GM21717 (cell line): ENCODE results near the gene TANK.
"Not testable (repeated sequence)": the region's sequence is repeated elsewhere in the genome, so short reads cannot be mapped to it uniquely, and the experiment has no call there.

ENCODE experiments used
- ATAC-seq: cut with Tn5 transposase; IDR thresholded peaks from one replicate; pipeline ENCODE4 v1.9.1; 2021; ENCODE audit warnings: mild to moderate bottlenecking, moderate library complexity; ENCODE audit not compliant: unreplicated experiment

Gene TANK

DNA sequence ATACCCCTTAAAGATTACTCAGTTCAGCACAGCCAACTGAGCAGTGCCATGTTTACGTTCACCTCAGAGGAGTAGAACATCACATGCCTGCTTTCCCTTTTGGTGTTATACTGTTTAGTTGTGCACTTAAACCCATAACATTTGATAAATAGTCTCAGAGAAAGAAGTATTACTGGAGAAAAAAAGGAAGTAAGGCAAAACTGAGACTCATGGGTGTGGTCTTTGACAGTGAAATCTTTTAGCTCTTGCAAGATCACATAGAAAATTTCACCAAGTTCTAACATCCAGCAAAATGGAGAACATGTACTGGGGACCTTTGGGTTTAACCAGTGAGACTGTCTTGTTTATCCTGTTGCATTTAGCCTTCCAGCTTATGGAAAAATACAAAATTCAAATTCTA, 5.6 kb downstream of the TANK start:
- ATAC-seq, result peak; percentile 20

GRCh38 chr2:161166538-161167409, 6.5 kb downstream of the TANK start:
- peak; percentile 87 for ATAC-seq

GRCh38 chr2:161169335-161169734, 9.1 kb downstream of the TANK start:
- ATAC-seq, result no peak

GRCh38 chr2:161170377-161170776, 10.1 kb downstream of the TANK start:
- ATAC-seq, result no peak

DNA sequence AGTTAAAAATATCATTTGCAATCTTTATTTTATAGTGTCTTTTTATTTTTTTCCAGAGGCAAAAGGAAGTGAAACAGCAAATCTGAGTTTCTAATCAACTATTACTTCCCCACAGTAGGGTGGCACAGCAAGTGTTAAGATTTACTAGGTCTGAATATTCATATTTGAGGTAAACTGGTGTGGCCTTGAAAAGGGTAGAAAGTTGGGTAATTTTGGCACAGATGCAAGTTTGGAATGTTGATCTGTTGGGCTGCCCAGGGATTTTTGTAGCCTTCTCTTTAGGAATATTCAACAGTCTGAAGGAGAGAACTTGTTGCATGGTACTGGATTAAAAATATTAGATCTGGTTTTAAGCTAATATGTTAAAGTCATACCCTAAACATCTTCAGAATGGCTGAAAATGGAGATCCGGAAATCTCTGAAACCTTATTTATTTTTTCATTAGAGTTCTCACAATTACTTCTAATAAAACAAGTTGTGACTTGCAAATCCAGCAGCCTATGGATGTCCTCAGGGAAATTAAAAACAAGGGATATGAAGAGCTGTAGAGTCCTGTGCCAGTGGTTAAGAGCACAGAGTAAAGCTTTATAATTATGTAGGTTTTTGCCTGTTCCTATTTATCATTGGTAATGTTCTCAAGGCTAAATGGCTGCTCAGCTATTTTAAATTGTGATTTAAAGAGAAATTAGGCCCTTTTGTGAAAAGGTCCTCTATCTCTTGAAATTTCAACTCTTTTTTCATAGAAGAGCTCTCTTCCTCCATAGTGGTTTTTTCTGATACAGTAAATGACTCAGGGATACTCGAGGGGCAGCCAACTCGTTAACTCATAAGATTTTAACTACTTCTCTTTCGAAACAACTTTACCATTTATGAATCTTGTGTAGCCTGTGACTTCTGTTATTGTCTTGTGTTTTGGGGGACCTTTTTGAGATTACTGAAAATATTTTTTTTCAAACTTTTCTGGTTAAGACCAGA, 11.0 kb downstream of the TANK start:
- no peak for ATAC-seq

DNA sequence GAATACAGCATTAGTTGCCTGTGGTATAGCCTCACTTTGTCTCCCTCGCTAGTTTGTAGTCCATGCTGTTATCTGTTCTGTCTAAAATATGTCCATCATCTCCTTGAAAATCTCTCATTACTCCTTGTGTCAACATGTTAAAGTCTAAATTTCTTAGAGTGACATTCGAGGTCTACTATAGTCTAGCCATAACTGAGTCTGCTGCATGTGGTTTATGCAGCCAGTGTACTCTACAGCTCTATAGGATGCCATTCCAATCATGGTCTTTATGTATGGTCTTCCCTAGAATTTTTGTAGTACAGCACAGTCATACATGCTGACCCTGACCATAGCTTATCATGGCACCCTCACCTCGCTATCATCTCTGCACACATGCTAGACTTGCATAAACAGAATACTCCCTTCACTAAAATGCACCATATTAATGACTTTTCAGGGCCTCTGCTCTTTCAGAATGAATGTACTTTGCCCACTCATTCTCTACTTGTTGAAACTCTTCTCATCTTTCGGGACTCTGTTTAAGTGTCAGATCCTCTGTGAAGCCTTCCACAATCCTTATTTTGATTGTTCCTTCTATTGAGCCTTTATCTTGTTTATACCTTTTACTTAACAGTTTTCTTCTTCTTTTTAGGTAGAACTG, 12.8 kb downstream of the TANK start:
- ATAC-seq, result peak; percentile 40

DNA sequence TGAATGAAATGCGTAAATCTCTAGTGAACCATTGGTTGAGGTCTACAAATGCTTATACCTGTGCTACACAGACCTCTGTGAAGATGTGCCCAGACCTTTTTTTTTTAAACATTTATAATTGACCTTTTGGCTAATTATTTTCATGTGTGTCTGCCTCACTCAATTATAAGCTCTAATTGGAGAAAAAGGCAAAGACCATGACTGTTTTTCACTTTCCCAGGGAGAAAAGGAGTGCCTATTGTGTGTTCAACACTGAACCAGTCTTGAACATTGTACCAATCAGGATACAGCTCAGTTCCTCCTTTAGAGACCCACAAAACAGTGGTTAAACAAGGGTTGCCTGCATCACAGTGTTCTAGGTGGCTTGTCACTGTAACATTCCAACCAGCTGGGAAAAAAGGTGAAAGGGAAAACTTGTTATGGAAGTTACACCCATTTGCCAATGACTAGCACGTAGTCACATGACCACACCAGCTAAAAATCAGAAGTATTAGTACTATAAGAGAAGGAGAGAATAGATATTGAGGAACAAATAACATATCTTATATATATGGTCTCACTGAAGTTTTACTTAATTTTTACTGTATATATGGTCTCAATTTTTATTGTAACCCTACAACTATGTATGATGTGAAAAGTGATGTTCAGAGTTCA, 13.4 kb downstream of the TANK start:
- ATAC-seq, result no peak

DNA sequence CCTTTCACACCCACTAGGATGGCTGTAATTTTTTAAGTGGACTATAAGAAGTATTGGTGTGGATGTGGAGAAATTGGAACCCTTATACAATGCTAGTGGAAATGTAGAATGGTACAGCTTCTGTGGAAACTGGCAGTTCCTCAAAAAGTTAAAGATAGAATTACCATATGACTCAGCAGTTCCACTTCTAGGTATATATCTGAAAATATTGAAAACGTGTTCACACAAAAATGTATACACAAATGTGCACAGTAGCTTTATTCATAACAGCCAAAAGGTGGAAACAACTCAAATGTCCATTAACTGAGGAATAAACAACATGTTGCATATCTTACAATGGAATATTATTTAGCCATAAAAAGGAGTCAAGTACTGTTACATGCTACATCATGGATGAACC, 17.7 kb downstream of the TANK start:
- no peak for ATAC-seq

DNA sequence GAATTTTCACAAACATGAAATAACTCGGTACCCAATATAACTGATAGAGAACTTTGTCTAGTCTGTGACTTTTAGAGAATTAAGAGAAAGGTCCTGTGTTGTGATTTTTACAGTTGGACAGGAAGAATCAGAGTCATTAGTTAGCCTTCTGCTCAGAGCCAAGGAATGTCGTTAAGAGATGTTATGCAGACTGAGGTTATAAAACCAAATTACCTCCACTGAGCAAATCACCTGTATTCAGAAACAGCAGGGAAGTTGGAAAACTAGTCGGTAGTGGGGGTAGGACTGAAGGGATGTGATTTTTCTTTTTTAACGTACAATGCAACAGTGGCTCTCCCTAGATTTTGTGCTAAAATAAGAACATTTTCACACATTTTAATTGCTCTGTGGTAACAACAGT, 18.5 kb downstream of the TANK start:
- ATAC-seq, result no peak

- no peak for ATAC-seq
These were observed 29.8 kb downstream of the TANK start for GRCh38 chr2:161190050-161190449.

DNA sequence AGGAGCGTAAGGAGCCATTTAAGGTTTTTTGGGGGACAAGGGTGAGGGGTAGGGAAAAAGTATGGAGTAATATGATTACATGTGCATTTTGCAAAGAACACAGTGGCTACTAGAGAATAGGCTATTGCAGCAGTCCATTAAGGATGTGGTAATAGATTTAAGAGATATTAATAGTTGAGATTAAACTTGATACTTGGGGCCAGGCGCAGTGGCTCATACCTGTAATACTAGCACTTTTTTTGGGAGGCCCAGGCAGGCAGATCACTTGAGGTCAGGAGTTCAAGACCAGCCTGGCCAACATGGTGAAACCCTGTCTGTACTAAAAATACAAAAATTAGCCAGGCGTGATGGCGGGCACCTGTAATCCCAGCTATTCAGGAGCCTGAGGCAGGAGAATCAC, 35.4 kb downstream of the TANK start:
- not testable (repeated sequence) for ATAC-seq

DNA sequence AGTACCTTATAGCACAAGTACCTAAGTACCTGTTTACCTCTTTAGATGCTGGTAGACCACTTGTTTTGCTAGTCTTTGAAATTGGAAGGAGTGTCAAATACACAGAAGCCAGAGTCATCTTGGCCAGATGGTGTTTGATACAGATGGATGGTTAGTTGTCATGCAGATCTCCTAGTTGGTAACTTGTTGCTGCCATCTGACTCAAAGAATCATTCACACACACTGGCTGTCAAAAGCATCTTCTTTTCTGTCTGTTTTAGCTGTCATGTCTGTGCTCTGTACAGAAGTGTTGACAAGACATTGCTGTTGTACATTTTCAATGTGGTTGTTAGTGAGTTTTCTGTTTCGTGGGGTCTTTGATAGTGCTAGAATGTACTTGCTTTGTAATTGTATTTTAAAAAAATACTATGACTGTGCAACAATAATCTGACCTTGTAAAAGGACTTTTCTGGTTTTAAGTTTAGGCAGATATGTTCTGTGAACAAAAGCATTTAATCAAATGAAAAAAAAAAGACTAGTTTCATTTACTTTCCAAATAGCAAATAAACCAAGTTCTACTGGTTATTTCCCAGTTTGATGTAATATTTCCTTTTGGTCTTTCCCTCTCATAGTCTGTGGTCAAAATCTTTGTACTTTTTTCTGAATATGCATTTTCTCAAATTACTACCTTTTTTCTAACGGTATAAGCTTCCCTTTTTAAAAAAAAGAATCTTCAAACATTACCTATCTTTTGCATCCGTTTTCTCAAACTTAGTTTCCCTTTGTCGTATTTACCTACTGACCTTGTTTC, 39.9 kb downstream of the TANK start:
- peak; percentile 75 for ATAC-seq

GRCh38 chr2:161204846-161205245, 44.6 kb downstream of the TANK start:
- ATAC-seq, result no peak

DNA sequence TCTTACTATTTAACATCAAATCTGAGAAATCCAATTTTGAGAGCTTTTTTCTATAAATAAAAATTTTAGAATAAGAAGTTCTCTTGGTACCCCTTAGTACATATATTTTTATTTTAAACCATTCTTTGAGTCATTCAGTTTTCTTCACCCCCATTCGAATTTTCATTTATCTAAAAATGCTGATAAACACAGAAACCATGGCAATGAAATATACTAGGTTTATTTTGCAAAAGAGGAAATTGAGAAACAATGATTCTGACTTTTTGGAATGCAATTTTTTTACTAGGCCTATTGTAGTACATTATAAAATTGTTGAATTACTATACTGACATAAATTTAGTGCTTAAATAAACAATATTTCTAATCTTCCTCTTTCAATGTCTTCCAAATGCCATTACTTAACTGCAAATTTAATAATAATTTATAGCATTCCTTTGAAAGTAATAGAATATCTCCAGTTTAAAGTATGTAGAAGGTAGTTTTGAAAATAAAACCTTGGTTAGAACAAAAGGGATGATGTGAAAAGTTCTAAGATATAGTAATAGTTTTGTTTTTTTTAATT, 46.3 kb downstream of the TANK start:
- no peak for ATAC-seq

GRCh38 chr2:161207941-161208340, 47.7 kb downstream of the TANK start:
- ATAC-seq, result no peak

- no peak for ATAC-seq
These were observed 48.4 kb downstream of the TANK start for GRCh38 chr2:161208527-161209139.

DNA sequence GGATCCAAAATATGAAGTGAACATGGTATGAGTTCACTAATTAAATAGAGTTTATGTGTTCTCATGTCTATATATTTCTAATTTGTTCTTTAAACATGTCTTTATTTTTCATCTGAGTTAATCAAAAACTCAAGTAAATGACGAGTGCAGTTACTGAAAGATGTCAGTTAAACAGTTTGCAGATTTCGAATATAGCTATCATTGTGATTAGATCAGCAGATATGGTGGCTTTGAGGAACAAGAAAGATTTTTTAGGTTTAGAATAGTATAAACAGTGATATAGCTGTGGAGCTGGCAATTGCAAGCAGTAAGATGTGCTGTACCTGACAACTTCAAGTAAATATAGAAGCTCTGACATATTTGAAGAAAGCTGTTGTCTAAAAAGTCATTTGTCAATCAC, 49.7 kb downstream of the TANK start:
- no peak for ATAC-seq

DNA sequence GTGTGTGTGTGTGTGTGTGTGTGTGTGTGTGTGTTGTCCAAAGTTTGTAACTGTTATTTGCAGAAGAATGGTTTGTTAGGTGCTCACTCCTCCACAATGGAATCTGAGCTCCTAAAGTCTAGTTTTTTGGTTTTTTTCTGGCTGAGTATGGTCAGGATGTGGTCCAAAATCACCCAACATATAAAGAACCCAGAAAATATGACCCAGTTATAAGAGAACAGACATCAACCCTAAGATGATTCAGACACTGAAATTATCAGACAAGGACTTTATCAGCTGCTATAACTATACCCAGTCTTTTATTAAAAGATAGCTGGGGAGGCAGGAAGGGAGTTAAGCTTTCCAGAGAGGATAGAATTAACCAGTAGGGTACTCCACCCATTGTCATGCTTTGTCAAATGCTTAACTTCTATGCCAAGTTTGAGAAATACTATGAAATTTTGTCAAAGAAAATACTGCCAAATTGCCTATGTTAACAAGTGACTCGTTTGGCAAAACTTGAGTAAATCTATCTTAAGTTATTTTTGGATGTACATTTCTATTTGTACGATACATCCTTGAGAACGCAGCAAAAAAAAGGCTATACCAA, 57.5 kb downstream of the TANK start:
- no peak for ATAC-seq

DNA sequence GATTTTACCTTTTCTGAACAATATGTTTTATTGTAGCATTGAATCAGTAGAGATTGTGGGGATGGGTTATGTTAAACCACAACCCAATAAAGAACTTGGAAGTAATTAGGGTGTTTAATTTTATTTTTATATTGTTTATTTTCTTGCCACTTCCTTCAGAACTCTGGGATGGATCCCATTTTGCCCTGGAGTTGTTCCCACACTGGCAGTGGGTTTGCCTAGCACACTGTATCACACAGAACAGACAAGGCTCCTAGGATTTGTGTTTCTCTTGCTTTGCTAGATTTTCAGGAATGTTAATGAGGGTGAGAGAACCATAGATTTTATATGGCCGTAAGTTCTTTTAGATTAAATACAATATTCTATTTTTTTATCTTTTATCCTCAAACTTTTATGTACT, 59.0 kb downstream of the TANK start:
- no peak for ATAC-seq
